ENCODE measurements around the gene IGF1R.

- TF ChIP-seq CTCF (IDR thresholded peaks at IDR 0.05) (no peak), POLR2A (IDR thresholded peaks at IDR 0.05) (no peak)
These were observed 210.3 kb downstream of the IGF1R start for GRCh38 chr15:98858610-98859023.
